ENCODE data around the gene COL26A1.

COL26A1 gene

DNA sequence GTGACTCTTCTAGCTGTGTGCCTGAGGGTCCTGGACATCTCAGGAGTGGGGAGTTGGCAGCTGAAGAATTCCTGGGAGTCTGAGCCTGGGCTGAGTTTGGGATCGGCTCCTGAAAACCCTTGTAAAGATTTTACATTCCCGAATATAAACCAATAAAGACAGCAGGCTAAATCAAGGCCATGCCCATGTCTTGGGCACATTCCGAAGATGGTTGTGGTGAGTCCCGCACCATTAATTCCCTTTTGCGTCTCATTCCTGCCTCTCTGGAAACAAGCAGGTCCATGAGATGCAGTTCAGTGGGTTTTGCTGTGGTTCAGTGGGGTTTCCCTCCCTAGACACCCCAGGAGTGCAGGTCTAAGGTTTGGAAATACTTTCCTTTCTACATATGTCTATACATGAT lies 90.9 kb downstream of the COL26A1 start:
- ChIA-PET POLR2A (no interaction called here), CTCF (interaction anchor here (1.8 kb wide), 1 partner anchor 42 kb away, joined by 5 read pairs; no protein-coding TSS in a partner anchor)
- TF ChIP-seq, protein P1, sequence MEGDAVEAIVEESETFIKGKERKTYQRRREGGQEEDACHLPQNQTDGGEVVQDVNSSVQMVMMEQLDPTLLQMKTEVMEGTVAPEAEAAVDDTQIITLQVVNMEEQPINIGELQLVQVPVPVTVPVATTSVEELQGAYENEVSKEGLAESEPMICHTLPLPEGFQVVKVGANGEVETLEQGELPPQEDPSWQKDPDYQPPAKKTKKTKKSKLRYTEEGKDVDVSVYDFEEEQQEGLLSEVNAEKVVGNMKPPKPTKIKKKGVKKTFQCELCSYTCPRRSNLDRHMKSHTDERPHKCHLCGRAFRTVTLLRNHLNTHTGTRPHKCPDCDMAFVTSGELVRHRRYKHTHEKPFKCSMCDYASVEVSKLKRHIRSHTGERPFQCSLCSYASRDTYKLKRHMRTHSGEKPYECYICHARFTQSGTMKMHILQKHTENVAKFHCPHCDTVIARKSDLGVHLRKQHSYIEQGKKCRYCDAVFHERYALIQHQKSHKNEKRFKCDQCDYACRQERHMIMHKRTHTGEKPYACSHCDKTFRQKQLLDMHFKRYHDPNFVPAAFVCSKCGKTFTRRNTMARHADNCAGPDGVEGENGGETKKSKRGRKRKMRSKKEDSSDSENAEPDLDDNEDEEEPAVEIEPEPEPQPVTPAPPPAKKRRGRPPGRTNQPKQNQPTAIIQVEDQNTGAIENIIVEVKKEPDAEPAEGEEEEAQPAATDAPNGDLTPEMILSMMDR (IDR thresholded peaks at IDR 0.05; ENCODE audit: control extremely low read depth, extremely low read depth, low read depth, missing control alignments) = no peak
- no peak for DNase-seq (ENCODE audit: extremely low spot score)

DNA sequence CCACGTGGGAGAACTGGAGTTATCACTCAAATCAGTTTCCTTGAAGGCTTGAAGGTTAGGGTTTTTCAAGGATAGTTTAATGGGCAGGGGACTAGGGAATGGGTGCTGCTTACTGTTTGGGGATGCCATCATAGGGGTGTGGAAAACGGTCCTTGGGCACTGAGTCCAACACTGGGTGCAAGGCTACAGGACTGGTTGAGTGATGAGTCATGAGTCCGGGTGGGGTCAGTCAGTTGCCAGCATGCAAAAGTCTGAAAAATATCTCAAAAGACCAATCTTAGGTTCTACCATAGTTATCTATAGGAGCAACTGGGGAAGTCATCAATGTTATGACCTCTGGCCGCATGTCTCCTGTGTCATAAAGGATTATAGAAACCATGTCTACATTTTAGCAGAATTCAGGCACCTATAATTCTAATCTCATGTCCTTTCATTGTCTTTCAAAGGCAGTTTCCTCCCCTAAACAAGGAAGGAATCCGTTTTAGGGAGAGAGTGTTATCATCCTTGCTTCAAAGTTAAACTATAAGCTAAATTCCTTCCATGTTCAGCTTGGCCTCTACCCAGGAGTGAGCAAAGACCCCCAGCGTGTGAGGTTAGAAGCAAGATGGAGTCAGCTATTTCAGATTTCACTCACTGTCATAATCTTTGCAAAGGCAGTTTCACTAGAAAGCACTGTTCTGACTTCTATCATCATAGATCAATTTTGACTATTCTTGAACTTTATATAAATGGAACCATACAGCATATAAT lies 94.5 kb downstream of the COL26A1 start:
- TF ChIP-seq, protein P1 (IDR thresholded peaks at IDR 0.05; ENCODE audit: control extremely low read depth, extremely low read depth, low read depth, missing control alignments) = no peak
- ChIA-PET POLR2A (no interaction called here), CTCF (interaction anchor here (1.5 kb wide), 1 partner anchor 15 kb away, joined by 3 read pairs; no protein-coding TSS in a partner anchor)
- DNase-seq (ENCODE audit: extremely low spot score) = no peak

DNA sequence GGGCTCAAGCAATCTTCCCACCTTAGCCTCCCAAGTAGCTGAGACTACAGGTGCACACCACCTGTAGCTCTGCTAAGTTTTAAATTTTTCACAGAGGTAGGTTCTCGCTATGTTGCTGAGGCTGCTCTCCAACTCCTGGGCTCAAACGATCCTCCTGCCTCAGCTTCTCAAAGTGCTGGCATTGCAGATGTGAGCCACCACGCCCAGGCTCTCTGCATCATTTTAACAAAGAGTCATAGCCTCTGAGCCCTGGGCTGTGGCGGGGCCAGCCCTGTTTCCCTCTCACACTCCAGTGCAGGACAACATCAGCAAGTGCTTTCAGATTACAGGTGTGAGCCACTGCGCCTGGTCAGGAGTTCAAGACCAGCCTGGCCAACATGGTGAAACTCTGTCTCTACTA lies 102.5 kb downstream of the COL26A1 start:
- TF ChIP-seq, protein P1 (IDR thresholded peaks at IDR 0.05; ENCODE audit: control extremely low read depth, extremely low read depth, low read depth, missing control alignments) = no peak
- DNase-seq (ENCODE audit: extremely low spot score) = no peak
- ChIA-PET CTCF (no interaction called here), POLR2A (no interaction called here)

DNA sequence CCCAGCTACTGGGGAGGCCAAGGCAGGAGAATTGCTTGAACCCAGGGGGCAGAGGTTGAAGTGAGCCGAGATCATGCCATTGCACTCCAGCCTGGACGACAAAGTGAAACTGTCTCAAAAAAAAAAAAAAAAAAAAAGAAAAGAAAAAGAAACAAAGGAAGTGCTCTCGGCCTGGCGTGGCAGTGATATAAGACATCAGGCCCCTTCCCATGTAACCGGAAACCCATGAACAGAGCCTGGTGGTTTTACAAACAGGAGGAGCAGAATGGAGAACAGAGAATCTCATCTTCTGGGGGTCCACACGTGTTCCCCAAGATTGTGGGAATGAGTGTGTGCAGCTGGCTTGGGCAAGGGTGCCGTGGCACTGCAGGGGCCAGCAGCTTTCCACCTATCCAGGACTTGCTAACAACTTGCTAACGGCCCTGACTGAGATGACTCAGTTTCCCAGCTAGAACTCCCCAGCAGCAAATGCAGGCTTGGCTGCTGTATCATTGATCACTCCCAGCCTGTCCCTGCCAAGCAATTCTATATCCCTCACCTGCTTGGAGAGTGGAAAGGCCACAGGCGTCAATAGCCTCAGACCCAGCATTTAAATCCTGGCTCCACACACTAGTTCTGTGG lies 103.0 kb downstream of the COL26A1 start:
- ChIA-PET POLR2A (no interaction called here), CTCF (no interaction called here)
- no peak for DNase-seq (ENCODE audit: extremely low spot score)

DNA sequence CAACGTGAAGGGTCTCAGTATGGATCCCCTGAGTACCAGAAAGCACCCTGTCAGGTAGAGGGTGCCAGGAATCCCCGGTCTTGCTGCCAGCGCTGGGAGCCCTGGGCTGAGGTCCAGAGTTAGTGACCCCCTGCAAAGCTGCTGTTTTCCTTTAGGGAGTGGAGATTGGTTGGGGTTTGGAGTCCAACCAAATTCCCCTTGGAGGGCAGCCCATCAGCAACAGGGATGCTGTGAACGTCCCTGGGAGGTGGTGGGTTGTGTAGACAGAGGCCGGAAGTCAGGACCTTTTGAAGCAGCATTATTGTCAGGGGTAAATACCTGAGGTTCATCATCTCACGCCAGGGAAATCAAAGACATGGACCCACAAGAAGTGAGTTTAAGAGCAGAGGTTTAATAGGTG lies 104.2 kb downstream of the COL26A1 start:
- no peak for DNase-seq (ENCODE audit: extremely low spot score)
- TF ChIP-seq, protein P1 (IDR thresholded peaks at IDR 0.05; ENCODE audit: control extremely low read depth, extremely low read depth, low read depth, missing control alignments) = no peak
- POLR2A ChIA-PET = no interaction called here
- CTCF ChIA-PET = no interaction called here

More for the DNA sequence above, 103.0 kb downstream of the COL26A1 start:
- TF ChIP-seq, protein P1 (IDR thresholded peaks at IDR 0.05; ENCODE audit: control extremely low read depth, extremely low read depth, low read depth, missing control alignments) = no peak

DNA sequence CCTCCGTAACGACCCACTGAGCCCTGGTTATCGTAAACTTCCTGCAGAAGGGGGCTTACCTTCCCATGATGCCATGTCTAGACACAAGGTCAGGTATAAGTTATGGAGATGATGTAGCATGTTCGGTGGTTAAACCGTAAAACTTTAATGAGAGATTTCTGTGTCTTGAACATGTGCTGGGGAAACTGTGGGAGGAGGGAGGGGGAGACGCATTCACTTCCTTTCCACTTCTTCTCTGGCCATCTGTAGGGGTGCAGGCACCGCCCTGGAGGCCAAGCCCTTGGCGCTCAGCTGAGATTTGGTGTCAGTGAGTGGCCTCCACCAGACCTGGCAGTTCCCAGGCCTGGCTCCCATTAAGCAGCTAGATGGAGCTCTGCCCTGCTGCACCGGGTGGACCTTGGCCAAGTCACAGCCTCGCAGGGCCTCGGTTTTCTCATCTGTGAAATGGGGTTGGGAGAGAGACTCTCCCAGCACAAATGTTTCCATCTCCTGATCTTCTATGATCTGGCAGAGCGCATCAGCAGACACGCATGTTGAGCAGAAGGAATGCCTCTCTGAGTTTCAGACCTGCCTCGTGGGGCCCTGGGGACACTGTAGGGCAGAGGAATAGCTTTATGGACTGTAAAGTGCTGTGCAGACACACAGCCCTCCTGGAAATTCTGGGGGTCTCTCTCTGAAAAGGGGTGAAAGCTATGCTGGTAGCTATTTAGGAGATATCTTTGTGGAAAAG lies 106.0 kb downstream of the COL26A1 start:
- DNase-seq (ENCODE audit: extremely low spot score) = no peak
- ChIA-PET POLR2A (no interaction called here), CTCF (interaction anchor here (1.1 kb wide), 1 partner anchor 14 kb away, joined by 3 read pairs; no protein-coding TSS in a partner anchor)
- TF ChIP-seq, protein P1 (IDR thresholded peaks at IDR 0.05; ENCODE audit: control extremely low read depth, extremely low read depth, low read depth, missing control alignments) = no peak

Measured in GM10248 (cell line).